Right renal cortex interstitium (tissue), 3 donors: ENCODE data around the gene ETS1. TPM values are rescaled to one million over a fixed set of nuclear protein-coding genes. Genes with fewer than 3 reads are reported as not detected.
A peak's percentile ranks its signal among the peaks of the same experiment; 100 is the strongest.

ENCODE experiments used
- DNase-seq, 3 donors: peaks; one replicate each; pipeline ENCODE4 v3.0.0-alpha.2; 2013; ENCODE audit warnings: low read depth in 3 of 3, low spot score in 2 of 3
- polyA plus RNA-seq, 3 donors: library from polyadenylated mRNA; unstranded; fragments of 120-200 nt; gene quantifications; one replicate each; pipeline ENCODE4 v1.2.1, GENCODE V29; 2013; ENCODE audit not compliant: insufficient read length in 3 of 3

Gene ETS1
- polyA plus RNA-seq, 3 donors = 77.5 to 85.2 (median 81.9) TPM

GRCh38 chr11:128548649-128549255, 38.6 kb downstream of the ETS1 start:
- peak in 2 of 3 donors; percentile 69 to 77 for DNase-seq

- DNase-seq = no peak
These were observed 39.3 kb downstream of the ETS1 start for GRCh38 chr11:128547946-128548648.

- no peak for DNase-seq
These were observed 40.4 kb downstream of the ETS1 start for GRCh38 chr11:128546916-128547315.

- no peak for DNase-seq
These were observed 42.8 kb downstream of the ETS1 start for GRCh38 chr11:128544471-128545051.

- no peak for DNase-seq
These were observed 46.9 kb downstream of the ETS1 start for GRCh38 chr11:128540469-128540868.

GRCh38 chr11:128536506-128536905, 50.9 kb downstream of the ETS1 start:
- DNase-seq = no peak

GRCh38 chr11:128535468-128536457, 51.6 kb downstream of the ETS1 start:
- no peak for DNase-seq

GRCh38 chr11:128533472-128533871, 53.9 kb downstream of the ETS1 start:
- no peak for DNase-seq

- no peak for DNase-seq
These were observed 54.7 kb downstream of the ETS1 start for GRCh38 chr11:128532572-128533091.

- no peak for DNase-seq
These were observed 55.3 kb downstream of the ETS1 start for GRCh38 chr11:128532016-128532571.

GRCh38 chr11:128531588-128531987, 55.8 kb downstream of the ETS1 start:
- no peak for DNase-seq

- DNase-seq = no peak
These were observed 57.0 kb downstream of the ETS1 start for GRCh38 chr11:128530118-128531074.

- no peak for DNase-seq
These were observed 59.1 kb downstream of the ETS1 start for GRCh38 chr11:128528294-128528693.

GRCh38 chr11:128527046-128527445, 60.3 kb downstream of the ETS1 start:
- no peak for DNase-seq

GRCh38 chr11:128525411-128526243, 61.7 kb downstream of the ETS1 start:
- DNase-seq = no peak

GRCh38 chr11:128524172-128524571, 63.2 kb downstream of the ETS1 start:
- DNase-seq = no peak

GRCh38 chr11:128523641-128524040, 63.7 kb downstream of the ETS1 start:
- no peak for DNase-seq

- DNase-seq = no peak
These were observed 64.3 kb downstream of the ETS1 start for GRCh38 chr11:128522943-128523518.
